HCT116 (cell line): ENCODE data around the gene TMEM150A. TPM values are rescaled to one million over a fixed set of nuclear protein-coding genes. Genes with fewer than 3 reads are reported as not detected.

Experiments
- ATAC-seq: fragments of 200-7000 bp; cut with Tn5 transposase; 2 replicates; pipeline ENCODE4 v1.9.1; 2020; ENCODE audit warnings: mild to moderate bottlenecking, moderate library complexity
- BruUV-seq: library from RNA; stranded (reverse); fragments of 400-500 nt; replicated peaks from 2 replicates; lab custom pipeline; 2021; lab: Mats Ljungman, UMichigan
- CTCF ChIA-PET: fragments of 300-600 bp; sonication (Branson Sonifier 250); formaldehyde crosslinking; loops from one replicate; lab custom pipeline; 2021; ENCODE audit warnings: antibody characterized with exemption; lab: Charles Lee
- POLR2A ChIA-PET: fragments of 300-600, 350-600 bp; sonication (Branson Sonifier 250); formaldehyde crosslinking; loops from one replicate; lab custom pipeline; 2021; ENCODE audit warnings: antibody characterized with exemption; lab: Charles Lee
- RAD21 ChIA-PET, 2 experiments: fragments of 300-600 bp; sonication (Branson Sonifier 250); formaldehyde crosslinking; loops; one replicate each; lab custom pipeline; 2023; ENCODE audit warnings: low total read pairs in 2 of 2; ENCODE audit not compliant: uncharacterized antibody in 2 of 2, unreplicated experiment in 2 of 2, low non-redundant PET in 1 of 2; lab: Charles Lee
- DNase-seq: peaks from one replicate; pipeline ENCODE4 v3.0.0-alpha.2; 2010; ENCODE audit warnings: low read depth, low spot score
- H2AFZ ChIP-seq: fragments of 200-600 bp; shearing (Covaris generic), sonication (generic); 2 replicates; pipeline ENCODE4 v1.6.1; 2017; ENCODE audit warnings: low read depth, mixed run types, mixed read lengths, antibody characterized with exemption, low read length; ENCODE audit not compliant: poor library complexity, severe bottlenecking
- H3K27ac ChIP-seq: 2 replicates; pipeline ENCODE4 v1.5.1; 2012; ENCODE audit warnings: low read depth, low read length
- H3K27me3 ChIP-seq: fragments of 200-600 bp; sonication (generic); 2 replicates; pipeline ENCODE4 v1.6.1; 2016; ENCODE audit warnings: mixed run types, low read length, mixed read lengths; ENCODE audit not compliant: insufficient read depth
- H3K36me3 ChIP-seq, 2 experiments: fragments of 200-500 bp in 1 of 2; fragments of 200-600 bp in 1 of 2; sonication (Bioruptor generic) in 1 of 2; sonication (generic) in 1 of 2; 2 replicates each; pipeline versions ENCODE4 v1.5.1 to v1.6.1; 2014 to 2016; ENCODE audit warnings: low read length in 2 of 2, inconsistent platforms in 1 of 2, mixed read lengths in 1 of 2, mixed run types in 1 of 2; ENCODE audit not compliant: insufficient read depth in 2 of 2, control insufficient read depth in 1 of 2
- H3K4me1 ChIP-seq, 2 experiments: fragments of 200-600 bp in 1 of 2; sonication (generic) in 1 of 2; 2 replicates each; pipeline versions ENCODE4 v1.5.1 to v1.6.1; 2012 to 2017; ENCODE audit warnings: low read length in 2 of 2, inconsistent platforms in 1 of 2, mild to moderate bottlenecking in 1 of 2, mixed read lengths in 1 of 2, mixed run types in 1 of 2, moderate library complexity in 1 of 2; ENCODE audit not compliant: insufficient read depth in 2 of 2, control insufficient read depth in 1 of 2
- H3K4me2 ChIP-seq: fragments of 200-600 bp; sonication (generic); 2 replicates; pipeline ENCODE4 v1.6.1; 2017; ENCODE audit warnings: mixed run types, low read length, mixed read lengths
- H3K4me3 ChIP-seq, 2 experiments: fragments of 200-600 bp in 1 of 2; sonication (generic) in 1 of 2; replicated peaks in 1 of 2; 2 replicates each; pipeline ENCODE4 v1.5.1; 2011 to 2016; ENCODE audit warnings: low read length in 2 of 2, control low read depth in 1 of 2, low read depth in 1 of 2, mild to moderate bottlenecking in 1 of 2, mixed read lengths in 1 of 2, mixed run types in 1 of 2
- H3K79me2 ChIP-seq: fragments of 200-600 bp; sonication (generic); 2 replicates; pipeline ENCODE4 v1.6.1; 2017; ENCODE audit warnings: mild to moderate bottlenecking, mixed run types, low read length, moderate library complexity, mixed read lengths; ENCODE audit not compliant: insufficient read depth
- H3K9ac ChIP-seq: fragments of 200-600 bp; sonication (generic); 2 replicates; pipeline ENCODE4 v1.6.1; 2016; ENCODE audit warnings: low read length, mixed read lengths
- H3K9me2 ChIP-seq: fragments of 200-600 bp; sonication (generic), shearing (Covaris generic); 2 replicates; pipeline ENCODE4 v1.6.1; 2017; ENCODE audit warnings: mixed run types, mild to moderate bottlenecking, moderate library complexity; ENCODE audit not compliant: insufficient read depth
- H3K9me3 ChIP-seq, 2 experiments: fragments of 200-500 bp in 1 of 2; fragments of 200-600 bp in 1 of 2; sonication (Bioruptor generic) in 1 of 2; sonication (generic) in 1 of 2; 2 replicates each; pipeline ENCODE4 v1.6.1; 2014 to 2017; ENCODE audit warnings: low read length in 2 of 2, mixed read lengths in 2 of 2, inconsistent platforms in 1 of 2, low read depth in 1 of 2, mild to moderate bottlenecking in 1 of 2, mixed run types in 1 of 2, moderate library complexity in 1 of 2; ENCODE audit not compliant: control insufficient read depth in 1 of 2, insufficient read depth in 1 of 2
- H4K20me1 ChIP-seq: fragments of 200-600 bp; sonication (generic), shearing (Covaris generic); 2 replicates; pipeline ENCODE4 v1.6.1; 2017; ENCODE audit warnings: mixed run types, mild to moderate bottlenecking, moderate library complexity; ENCODE audit not compliant: insufficient read depth
- CBX3 ChIP-seq: IDR thresholded peaks from 2 replicates; pipeline ENCODE4 v1.6.1; 2012; ENCODE audit warnings: low read depth
- CTCF ChIP-seq, 3 experiments: fragments of 200-600 bp in 1 of 3; sonication (generic) in 1 of 3; IDR thresholded peaks in 2 of 3; conservative IDR thresholded peaks in 1 of 3; 2 replicates each; pipeline ENCODE4 v1.5.1; 2012 to 2017; ENCODE audit warnings: low read depth in 2 of 3, low read length in 2 of 3, antibody characterized with exemption in 1 of 3, borderline replicate concordance in 1 of 3, control low read depth in 1 of 3, mild to moderate bottlenecking in 1 of 3, mixed read lengths in 1 of 3, mixed run types in 1 of 3, moderate library complexity in 1 of 3; ENCODE audit not compliant: insufficient read depth in 1 of 3
- ELF1 ChIP-seq: IDR thresholded peaks from 2 replicates; pipeline ENCODE4 v1.6.1; 2012; ENCODE audit warnings: low read depth, borderline replicate concordance
- FOSL1 ChIP-seq: IDR thresholded peaks from 2 replicates; pipeline ENCODE4 v1.6.1; 2012; ENCODE audit warnings: low read depth
- RAD21 ChIP-seq: IDR thresholded peaks from 2 replicates; pipeline ENCODE4 v1.6.1; 2012; ENCODE audit warnings: low read depth, mild to moderate bottlenecking
- SIN3A ChIP-seq: IDR thresholded peaks from 2 replicates; pipeline ENCODE4 v1.6.1; 2012; ENCODE audit warnings: low read depth
- ZNF274 ChIP-seq: fragments of 200-500 bp; sonication (Bioruptor generic); IDR thresholded peaks from 2 replicates; pipeline ENCODE4 v1.6.1; 2014; ENCODE audit warnings: mild to moderate bottlenecking, low read depth, low read length, inconsistent platforms
- intact Hi-C: fragments of 100-400 bp; cut with micrococcal nuclease; formaldehyde crosslinking; loops from 2 replicates; pipeline ENCODE4 v1.10.0; 2022
- total RNA-seq: library from RNA; stranded (reverse); gene quantifications from one replicate; pipeline ENCODE4 v1.2.1, GENCODE V29; 2021; ENCODE audit not compliant: unreplicated experiment

TMEM150A gene
- total RNA-seq, 1 experiment from 2014 or later: 9.9 TPM

- BruUV-seq: no TSS peak
- no peak overlapping the region for H3K27ac ChIP-seq
- no peak overlapping the region for H2AFZ ChIP-seq
- no peak overlapping the region for H3K4me3 ChIP-seq
- H3K4me1 ChIP-seq: peaks cover 0 to 4% of the 10 kb centered on the region in 2 experiments; a peak in 3 of 4 replicates
- no peak overlapping the region for H3K4me2 ChIP-seq
- H3K36me3 ChIP-seq: peaks cover 24 to 40% of the 10 kb centered on the region in 2 experiments; a peak in 3 of 4 replicates
- POLR2A ChIA-PET: no interaction called here
- no peaks in the 10 kb centered on the region for H3K9me3 ChIP-seq
- TF ChIP-seq ZNF274 (no peak), CTCF (IDR thresholded peaks at IDR 0.05 in 2 of 3, conservative IDR thresholded peaks at IDR 0.05 in 1 of 3; ENCODE audit: borderline replicate concordance in 1 of 3, insufficient read depth in 1 of 3, low read depth in 2 of 3, low read length in 2 of 3) (no peak), FOSL1 (no peak), CBX3 (no peak), ELF1 (no peak), RAD21 (no peak), SIN3A (no peak)
- TF ChIP-seq, all 23 proteins: peak for 0
- Histone ChIP-seq H3K27me3 (no peaks in the 10 kb centered on the region), H3K79me2 (peaks cover 24% of the 10 kb centered on the region), H3K9me2 (no peaks in the 10 kb centered on the region), H4K20me1 (no peaks in the 10 kb centered on the region; the same call in 1 of the 2 replicates), H3K9ac (no peak overlapping the region)
- no peak for DNase-seq
- intact Hi-C loops: loop anchor here (10.0 kb wide), 1 partner anchor 230 kb away; the partner anchor contains the start of gene TGOLN2
- ChIA-PET RAD21 (no interaction called here), CTCF (interaction anchor here (1.5 kb wide), 1 partner anchor 16 kb away, joined by 4 read pairs; the partner anchor contains the start of gene MAT2A)
- ATAC-seq: no peak
Observed at GRCh38 chr2:85554980-85555612, 47.4 kb downstream of the TMEM150A start.
